Myocyte (in vitro differentiated cells): ENCODE results near the gene BLNK. TPM values are rescaled to one million over a fixed set of nuclear protein-coding genes. Genes with fewer than 3 reads are reported as not detected.

Source experiments
- DNase-seq: peaks from one replicate; pipeline ENCODE4 v3.0.0-alpha.2; 2012; ENCODE audit warnings: low read depth
- total RNA-seq: library from RNA; depleted of rRNA; stranded (reverse); fragments of >200 nt; gene quantifications from 2 replicates; pipeline ENCODE4 v1.2.3, GENCODE V29; 2014

BLNK gene
- total RNA-seq, 1 donor from 2014 or later, result 0.13 TPM

DNA sequence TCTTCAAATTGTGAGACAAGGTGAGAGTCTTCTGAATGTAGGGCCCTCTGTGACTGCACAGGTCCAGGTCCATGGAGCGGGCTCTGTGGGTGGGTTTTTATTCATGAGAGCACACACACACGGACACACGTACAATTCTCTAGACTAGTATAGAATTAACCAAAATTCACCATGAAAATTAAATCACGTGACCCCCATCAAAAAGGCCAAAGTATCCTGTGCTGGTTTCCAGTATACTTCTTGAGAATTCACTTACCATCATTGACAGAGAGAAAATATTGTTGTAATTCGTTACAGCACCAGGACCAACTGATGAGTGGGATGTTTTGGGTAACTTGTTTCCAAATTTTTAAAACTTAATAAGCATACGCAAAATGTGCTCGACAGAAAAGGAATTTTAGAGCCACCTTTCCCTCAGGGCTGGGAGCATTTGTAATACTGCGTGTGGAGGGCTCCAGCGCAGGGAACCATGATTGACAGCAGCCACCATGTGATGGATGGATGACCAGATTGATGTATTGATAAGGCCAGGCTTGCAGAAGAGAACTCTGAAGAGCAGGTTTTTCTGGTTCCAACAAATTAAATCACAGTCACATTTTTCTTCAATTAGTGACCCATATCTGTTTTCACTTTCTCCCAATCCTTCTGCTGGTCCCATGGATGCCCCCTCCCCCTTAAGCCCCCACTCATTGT is 18.0 kb upstream of the BLNK start:
- DNase-seq, result no peak

DNA sequence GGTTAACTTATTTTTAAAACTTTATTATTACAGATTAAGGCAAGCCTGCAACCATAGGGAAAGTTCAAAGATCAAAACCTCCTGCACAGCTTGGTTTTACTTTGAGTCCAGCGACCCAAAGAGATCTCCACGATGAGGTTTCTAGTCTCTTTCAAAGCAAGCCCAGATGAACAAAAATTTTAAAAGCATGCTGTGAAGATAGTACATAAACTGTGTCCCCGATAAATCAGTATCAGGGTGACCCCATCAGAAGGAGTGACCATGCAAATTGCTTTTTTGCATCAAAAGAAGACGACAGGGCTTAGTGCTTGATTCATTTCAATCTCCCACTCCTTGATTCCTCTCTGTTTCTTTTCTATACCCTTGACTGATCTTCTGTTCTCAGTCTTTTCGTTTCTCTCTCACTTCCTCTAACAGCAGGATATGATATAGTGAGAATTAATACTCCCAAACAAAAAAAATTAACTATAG is 16.8 kb upstream of the BLNK start:
- no peak for DNase-seq

DNA sequence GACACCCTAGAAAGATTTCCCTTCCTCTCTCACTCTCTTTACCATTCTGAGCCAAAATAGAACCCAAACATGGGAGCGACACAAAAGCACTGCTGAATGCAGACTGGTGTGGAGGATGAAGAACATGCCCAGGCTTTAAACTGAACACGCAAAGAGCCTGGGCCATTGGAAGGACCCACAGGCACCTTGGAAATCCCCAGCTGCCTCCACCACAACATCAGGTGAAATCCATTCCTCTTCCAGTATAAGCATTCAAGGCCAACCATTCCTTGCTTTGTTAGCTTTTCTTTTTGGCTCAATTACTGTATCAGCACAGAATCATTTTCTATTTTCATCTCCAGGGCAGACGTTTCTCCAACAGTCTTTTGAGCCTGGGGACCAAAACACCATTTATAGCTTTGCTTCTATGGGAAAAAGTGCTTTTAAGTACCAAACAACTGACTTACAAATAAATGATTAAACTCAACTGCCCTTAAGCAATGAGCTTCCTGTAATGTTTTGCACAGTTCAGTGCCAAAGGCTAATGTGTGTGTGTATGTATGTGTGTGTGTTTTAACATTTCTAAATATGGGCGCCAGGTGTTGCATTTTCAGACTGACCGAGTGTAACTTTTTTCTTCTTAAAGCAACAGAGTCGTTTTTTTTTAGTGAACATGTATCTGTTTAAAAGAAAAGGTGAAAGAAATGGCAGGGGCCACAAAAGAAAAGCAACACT is 16.2 kb upstream of the BLNK start:
- DNase-seq, result peak; percentile 3

DNA sequence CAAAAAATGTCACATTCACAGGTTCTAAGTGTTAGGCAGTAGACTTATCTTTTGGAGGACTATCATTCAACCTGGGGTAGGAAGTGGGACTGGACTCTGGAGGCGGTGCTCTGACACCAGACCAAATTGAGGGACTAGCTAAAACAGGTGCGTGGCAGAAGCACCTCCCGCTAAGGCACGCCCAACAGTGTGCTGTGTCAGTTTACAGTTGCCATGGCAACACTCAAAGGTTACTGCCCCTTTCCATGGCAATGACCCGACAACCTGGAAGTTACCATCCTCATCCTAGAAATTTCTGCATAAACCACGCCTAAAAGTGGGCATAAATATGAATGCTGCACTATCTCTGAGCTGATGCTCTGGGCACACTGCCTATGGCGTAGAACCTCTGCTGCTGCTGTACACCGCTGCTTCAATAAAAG is 14.0 kb upstream of the BLNK start:
- no peak for DNase-seq

DNA sequence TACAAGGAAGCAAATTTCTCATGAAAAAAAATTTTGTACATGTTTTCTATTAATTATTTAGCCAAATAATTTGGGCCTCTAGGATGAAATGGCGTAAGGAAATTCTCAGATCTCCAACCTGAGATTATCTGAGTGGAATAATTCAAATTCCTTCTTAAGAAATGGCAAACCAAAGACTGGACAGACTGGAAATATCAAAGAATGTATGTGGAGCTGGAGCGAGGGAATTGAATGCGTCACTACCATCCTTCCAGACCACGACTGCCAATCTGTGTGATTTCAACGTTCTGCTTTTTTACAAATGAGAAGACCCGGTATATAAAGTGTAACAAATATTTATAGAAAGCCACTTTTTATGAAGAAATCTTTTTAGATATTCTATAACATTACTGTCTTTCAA is 12.4 kb upstream of the BLNK start:
- DNase-seq, result no peak

DNA sequence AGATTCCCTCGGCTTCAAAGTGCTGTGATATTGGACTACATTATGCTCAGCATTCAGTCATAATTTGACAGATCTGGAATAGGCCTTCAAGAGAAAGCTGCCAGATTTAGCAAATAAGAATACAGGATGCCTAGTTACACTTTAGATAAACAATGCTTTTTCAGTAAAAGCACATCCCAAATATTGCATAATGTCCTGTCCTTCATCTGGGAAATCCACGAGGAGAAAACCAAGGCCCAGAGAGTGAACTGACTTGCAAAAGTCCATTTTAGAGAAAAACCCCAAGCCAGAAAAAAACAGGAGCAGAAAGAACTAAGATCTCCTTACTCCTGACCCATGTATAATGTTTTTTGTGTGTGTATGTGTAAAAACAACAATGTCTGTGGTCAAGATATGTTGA is 12.0 kb upstream of the BLNK start:
- DNase-seq, result no peak

DNA sequence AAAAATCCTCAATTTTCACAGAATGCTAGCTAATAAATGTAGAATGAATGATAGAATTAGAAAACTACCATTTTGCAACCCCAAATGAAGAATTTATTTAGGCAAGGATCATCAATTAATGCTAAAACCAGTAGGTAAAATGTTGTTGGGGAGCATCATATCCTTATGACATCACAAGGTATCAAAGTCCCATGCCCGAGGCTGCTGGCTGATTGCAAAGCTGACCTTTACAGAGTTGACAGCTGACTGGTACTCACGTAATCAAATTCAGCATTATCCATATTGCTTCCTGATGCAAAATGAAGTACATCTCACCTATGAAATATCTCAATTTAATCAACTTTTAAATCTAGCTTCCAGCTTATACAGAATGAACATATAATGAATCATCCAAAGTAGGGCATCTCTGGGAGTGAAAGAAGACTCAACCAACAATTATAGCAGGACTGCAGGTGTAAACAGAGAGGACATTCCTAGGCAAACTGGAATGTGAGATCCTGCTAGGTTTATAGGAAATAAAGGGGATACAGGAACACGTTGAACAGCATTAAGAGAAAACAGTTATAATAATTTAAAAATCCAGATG is 10.2 kb upstream of the BLNK start:
- DNase-seq, result no peak

DNA sequence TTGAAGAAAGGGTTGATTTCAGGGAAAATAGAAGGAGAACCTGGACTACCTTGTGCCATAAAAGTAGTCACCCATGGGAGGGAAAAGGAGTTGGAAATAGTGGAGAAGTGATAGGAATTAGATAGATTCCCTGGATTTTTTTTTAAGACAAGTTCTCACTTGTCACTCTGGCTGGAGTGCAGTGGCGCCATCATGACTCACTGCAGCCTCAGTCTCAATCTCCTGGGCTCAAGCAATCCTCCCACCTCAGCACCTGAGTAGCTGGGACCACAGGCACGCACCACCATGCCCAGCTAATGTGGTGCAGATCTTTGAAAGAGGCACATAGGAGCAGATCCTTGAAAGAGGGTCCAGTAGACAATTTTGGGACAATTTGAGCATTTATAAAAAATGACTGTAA is 9.5 kb upstream of the BLNK start:
- no peak for DNase-seq

DNA sequence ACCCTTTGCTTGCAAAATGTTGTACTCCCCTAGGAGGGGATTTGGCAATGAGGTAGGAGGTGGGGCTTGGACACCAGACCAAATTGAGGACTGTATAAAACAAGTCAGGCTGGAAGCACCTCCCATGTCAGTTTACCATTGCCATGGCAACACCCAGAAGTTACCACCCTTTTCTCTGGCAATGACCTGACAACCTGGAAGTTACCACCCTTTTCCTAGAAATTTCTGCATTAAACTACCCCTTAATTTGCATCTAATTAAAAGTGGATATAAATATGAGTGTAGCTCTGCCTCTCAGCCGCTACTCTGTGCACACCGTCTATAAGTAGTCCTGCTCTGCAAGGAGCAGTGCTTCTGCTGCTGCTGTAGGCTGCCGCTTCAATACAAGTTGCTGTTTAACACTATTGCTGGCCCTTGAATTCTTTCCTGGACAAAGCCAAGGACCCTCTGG is 7.8 kb upstream of the BLNK start:
- no peak for DNase-seq

DNA sequence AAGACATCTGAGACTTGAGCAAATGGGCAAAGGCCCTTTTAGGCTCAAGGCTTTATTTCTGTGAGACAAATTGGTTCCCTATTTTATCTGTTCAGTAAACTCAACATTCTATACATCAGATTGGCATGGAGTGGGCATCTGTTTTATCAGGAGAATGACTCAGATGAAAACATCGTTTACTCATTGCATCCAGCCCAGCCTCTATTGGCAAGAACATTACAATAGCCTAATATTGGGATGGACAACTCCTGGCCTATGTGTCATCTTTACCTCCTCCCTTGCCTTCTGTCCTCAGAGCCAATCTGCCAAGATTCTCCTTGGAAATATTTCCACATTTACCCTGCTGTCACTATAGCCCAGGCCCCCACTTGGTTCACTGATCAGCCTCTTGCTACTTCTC is 5.5 kb upstream of the BLNK start:
- no peak for DNase-seq

DNA sequence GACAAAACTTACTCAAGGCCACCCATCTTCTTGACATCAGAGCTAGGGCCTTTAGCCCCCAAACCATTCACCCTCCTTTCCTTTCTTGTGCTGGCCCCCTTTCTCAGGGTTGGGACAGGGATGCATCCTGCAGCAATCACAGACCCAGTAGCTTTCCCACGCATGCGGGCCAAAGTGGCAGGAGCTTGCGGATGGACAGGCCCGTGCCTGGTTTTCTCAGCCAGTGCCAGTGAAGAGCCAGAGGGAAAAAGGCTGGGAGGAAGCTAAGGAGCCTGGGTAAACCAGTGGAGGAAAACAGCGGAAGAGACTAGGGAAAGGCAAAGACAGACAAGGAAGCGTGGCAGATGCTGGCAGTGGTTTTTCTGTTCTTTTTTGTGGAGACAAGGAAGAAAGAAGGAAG is 5.1 kb upstream of the BLNK start:
- DNase-seq, result no peak

DNA sequence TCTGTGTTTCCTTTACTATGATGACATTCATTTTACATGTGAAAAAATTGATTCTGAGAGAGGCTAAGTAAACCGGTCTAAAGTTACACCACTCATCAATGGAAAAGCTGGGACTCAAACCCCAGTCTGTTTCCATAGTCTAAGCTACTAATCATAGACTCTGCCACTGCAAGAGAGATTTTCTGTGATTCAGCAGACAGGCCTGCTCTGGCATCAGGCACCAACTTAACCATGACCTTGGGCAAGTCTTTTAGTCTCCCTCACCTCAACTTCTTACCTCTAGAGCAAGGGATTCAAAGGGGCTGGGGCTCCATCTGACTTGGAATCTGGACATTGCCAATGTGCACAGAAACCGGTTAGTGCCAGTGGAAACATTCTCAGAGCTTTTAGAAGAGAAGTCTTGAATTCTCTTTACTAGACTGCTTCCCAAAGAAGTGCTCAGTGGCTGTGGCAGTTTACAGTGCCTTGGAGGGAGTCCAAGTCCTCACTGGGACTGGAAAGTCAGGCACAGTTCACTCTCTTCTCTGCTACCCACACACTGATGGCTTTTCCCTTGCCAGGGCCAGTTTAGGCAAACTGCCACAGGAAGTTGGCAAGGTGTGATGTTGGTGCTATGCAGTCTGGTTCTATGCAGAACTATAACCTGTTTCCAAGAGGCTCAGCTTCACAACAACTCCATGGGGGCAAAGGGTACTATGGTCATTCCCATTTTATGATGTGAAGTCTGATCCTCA is 4.5 kb upstream of the BLNK start:
- no peak for DNase-seq

DNA sequence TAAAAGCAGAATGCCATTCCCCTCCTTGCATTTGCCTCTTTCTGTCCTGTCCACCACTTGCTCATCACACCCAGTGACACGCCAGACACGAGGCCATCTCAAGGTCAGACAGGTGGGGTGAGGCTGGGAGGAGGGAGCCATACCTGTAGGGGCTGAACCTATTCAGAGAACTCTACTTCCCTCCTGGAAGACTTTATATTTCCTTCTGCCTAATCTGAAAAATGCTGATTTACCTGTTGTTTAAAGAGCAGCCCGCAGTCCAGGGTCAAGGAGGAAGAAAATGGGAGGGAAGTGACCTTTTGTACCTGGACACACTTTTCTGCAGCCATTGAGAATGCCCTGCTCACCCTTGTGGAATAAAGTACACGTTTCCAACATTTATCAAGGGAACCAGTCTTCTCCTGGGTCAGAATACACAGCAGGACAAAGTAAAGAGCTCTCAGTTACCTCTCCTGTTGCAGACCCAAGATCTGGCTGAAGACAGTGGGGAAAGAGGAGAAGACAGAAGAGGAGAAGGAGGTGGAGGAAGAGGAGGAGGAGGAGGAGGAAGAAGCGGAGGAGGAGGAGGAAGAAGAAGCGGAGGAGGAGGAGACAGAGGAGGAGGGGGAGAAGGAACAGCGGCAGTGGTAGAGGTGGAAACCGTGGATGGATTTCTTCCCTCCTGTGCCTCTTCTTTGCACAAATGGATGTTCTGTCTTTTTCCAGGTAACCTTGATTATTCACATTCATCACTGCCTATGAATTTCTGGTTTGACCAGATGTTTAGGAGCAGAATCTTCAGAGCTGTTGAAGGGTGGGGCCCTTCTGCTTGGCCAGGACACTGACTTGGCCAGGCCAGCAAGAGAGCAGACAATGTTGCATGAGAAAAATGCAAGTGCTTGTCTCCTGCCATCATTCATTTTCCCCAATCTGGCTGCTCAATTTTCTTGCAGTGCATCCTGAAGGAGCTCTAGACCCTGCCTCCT is 1.2 kb upstream of the BLNK start:
- no peak for DNase-seq

DNA sequence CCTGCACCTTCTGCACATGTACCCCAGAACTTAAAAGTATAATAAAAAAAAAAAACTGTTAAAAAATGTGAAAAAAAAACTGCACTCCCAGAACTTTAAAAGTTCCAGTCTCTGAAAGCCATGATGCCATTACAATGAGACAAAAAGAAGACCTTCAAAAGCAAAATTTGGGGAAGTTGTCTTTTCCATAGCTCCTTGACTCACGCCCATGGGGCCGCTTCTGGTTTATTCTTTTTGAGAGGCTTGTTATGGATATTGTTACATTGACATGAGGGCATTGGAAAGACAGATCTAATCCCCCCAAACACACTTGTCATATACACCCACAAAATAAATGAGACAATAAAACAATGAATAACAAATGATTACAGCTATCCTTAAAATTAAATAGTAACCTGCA is 798 bp downstream of the BLNK start:
- no peak for DNase-seq

DNA sequence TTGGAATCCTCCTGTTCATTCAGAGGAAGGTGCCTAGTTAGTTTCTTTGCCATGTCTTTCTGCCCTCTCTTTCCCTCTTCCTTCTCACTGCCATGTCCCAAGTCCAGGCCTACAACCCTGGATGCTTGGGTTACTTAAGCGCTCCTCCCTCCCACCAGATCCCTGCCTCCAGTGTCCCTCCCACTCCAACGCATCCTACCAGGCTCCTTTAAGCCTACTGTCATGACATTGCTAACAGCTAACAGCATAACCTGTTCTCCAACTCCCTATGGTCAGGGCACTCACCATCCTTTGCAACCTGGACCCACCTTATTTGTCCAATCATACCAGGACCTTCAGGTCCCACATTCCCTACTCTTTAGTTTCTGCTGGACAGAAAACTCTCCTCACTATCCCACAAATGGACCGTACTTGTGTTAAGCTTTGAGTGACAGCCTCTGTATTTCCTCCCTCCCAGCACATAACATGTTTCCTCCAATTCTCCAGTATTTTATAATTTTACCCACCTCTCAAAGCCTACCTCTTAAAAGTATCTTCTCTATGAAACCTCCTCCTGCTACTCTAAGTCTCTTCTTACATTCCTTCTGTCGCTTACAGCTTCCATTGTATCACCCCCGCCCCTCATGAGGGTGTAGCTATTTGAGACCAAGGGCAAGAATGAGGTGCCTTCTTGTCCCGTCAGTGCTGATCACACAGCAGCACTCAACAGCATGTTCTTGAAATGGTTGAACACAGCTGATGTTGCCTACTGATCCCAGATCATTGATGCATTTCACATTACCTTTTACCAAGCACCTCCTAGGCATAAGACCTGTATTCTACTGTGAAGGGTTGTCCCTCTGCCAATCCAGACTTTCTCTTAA is 1.7 kb downstream of the BLNK start:
- DNase-seq, result no peak

DNA sequence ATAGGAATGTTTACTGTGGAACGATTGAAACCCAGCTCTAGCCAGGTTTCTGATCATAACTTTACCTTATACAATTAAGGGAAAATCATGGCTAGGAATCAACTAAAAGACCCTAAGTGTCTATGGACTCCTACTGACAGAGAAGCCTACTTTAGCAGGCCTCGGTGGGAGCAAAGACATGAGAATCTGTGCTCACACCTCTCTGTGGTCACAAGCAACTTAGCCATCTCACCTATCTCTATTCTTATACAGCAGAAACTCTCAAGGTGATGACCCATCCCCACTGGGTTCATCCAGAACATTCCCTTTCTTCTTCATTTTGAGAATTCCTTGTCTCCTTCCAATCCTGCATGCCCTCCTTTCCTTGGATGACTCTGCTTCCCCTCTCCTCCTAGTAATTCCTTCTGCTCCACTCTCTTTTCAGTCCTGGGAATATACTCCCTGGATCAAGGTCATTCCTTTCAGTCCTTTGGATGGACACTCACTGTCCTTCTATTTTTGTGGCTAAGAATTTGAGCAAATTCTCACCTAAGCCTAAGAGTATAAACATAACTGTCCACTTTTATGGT is 2.9 kb downstream of the BLNK start:
- no peak for DNase-seq

DNA sequence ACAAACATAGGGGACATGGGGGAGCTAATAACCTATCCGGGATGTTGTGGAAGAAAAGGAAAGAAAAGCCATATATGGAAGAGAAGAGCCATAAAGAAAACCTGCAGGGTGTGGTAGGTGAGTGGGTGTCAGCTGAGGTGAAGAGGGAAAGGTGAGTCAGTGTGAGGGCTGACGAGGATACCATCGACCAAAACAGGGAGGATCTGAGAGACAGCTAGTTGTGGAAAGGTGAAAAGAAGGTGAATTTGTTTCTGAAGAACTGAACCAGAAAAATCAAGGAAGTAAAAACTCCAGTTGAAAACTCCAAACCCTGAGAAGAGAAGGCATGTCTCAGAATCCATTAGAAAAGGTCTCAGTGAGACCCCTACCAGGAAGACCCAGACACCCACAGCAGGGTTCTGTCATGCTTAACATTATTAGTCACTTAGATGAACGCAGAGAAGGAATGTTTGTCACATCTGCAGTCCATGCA is 4.1 kb downstream of the BLNK start:
- no peak for DNase-seq

DNA sequence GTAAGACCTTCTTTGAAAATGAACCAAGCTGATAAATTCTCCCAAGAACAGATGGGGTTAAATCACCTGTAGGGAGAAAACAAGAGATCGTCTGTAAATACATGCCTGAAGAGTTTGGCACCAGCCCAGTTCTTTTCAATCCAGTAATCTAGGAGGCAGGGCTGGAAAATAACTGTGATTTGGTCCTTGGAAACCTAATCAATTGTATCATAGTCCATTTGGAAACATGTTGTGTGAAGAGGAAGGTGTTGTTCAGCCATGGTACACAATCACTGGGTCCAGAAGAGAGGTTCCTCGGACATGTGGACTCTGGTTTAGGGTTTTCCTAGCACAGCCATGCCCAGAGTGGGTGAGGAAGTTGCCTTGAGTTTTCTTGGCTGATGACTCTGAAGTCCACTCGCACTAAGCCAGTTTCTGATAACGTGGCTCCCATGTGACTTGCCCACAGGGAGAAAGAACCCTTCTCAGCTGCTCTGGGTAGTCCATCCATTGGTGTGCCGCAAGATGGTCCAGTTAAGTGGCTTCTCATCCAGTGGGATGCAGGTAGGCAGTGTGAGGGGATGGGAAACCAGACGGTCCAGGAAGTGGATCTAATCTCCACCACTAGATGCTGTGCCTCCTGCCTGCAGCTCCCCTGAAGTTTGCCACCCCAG is 5.1 kb downstream of the BLNK start:
- no peak for DNase-seq

DNA sequence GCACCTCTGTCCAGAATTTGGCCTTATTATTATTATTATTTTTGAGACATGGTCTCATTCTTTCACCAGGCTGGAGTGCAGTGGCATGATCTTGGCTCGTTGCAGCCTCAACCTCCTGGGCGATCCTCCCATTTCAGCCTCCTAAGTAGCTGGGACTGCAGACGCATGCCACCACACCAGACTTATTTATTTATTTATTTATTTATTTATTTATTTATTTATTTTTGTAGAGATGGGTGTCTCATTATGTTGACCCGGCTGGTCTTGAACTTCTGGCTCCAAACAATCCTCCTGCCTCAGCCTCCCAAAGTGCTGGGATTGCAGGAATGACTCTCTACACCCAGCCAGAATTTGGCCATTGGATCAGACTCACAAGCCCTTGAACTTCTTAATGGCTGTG is 6.4 kb downstream of the BLNK start:
- DNase-seq, result no peak
